ENCODE results near the gene TMCC1.
A peak's percentile ranks its signal among the peaks of the same experiment; 100 is the strongest.

The TMCC1 gene

GRCh38 chr3:129893581-129894070, at the start of gene TMCC1:
TSS of gene TMCC1 (minus strand) at chr3:129893711.
- ATAC-seq (replicated peaks; ENCODE audit: extremely low read depth, poor library complexity, severe bottlenecking) (peak; percentile 89), DNase-seq (ENCODE audit: low spot score in 2 of 2) (peak; percentile 73 to 77)
- Mint-ChIP-seq H3K27ac (ENCODE audit: low read depth) (peak within 1 kb of the TSS; percentile 91), H3K36me3 (ENCODE audit: insufficient read depth) (peaks cover 8% of the 10 kb centered on the region), H3K9me3 (no peaks in the 10 kb centered on the region), H3K4me3 (peak within 1 kb of the TSS; percentile 88), H3K4me1 (peaks cover 41% of the 10 kb centered on the region), H3K27me3 (no peaks in the 10 kb centered on the region)

- Mint-ChIP-seq H3K4me3 (no peak overlapping the region), H3K9me3 (no peaks in the 10 kb centered on the region), H3K36me3 (ENCODE audit: insufficient read depth) (peaks cover 2% of the 10 kb centered on the region), H3K4me1 (no peaks in the 10 kb centered on the region), H3K27ac (ENCODE audit: low read depth) (no peak overlapping the region), H3K27me3 (peaks cover 30% of the 10 kb centered on the region)
- DNase-seq (ENCODE audit: low spot score in 2 of 2) (no peak), ATAC-seq (replicated peaks; ENCODE audit: extremely low read depth, poor library complexity, severe bottlenecking) (no peak)
Measured at GRCh38 chr3:129943020-129943419, 49.5 kb upstream of the TMCC1 start.

GRCh38 chr3:129942296-129942695, 48.8 kb upstream of the TMCC1 start:
- Mint-ChIP-seq H3K27ac (ENCODE audit: low read depth) (no peak overlapping the region), H3K36me3 (ENCODE audit: insufficient read depth) (peaks cover 2% of the 10 kb centered on the region), H3K4me3 (no peak overlapping the region), H3K27me3 (peaks cover 23% of the 10 kb centered on the region), H3K9me3 (no peaks in the 10 kb centered on the region), H3K4me1 (no peaks in the 10 kb centered on the region)
- ATAC-seq (replicated peaks; ENCODE audit: extremely low read depth, poor library complexity, severe bottlenecking) = no peak
- DNase-seq (ENCODE audit: low spot score in 2 of 2) = no peak

GRCh38 chr3:129940086-129940485, 46.6 kb upstream of the TMCC1 start:
- H3K4me1 Mint-ChIP-seq = peaks cover 9% of the 10 kb centered on the region
- no peak for ATAC-seq (replicated peaks; ENCODE audit: extremely low read depth, poor library complexity, severe bottlenecking)
- H3K27ac Mint-ChIP-seq (ENCODE audit: low read depth) = no peak overlapping the region
- H3K9me3 Mint-ChIP-seq = no peaks in the 10 kb centered on the region
- H3K36me3 Mint-ChIP-seq (ENCODE audit: insufficient read depth) = peaks cover 2% of the 10 kb centered on the region
- H3K27me3 Mint-ChIP-seq = peaks cover 16% of the 10 kb centered on the region
- no peak for DNase-seq (ENCODE audit: low spot score in 2 of 2)
- no peak overlapping the region for H3K4me3 Mint-ChIP-seq

GRCh38 chr3:129938140-129938930, 44.8 kb upstream of the TMCC1 start:
- H3K27me3 Mint-ChIP-seq = peaks cover 10% of the 10 kb centered on the region
- H3K4me3 Mint-ChIP-seq = no peak overlapping the region
- H3K27ac Mint-ChIP-seq (ENCODE audit: low read depth) = no peak overlapping the region

GRCh38 chr3:129937717-129938116, 44.2 kb upstream of the TMCC1 start:
- H3K4me3 Mint-ChIP-seq = no peak overlapping the region

More at GRCh38 chr3:129938140-129938930, 44.8 kb upstream of the TMCC1 start:
- DNase-seq (ENCODE audit: low spot score in 2 of 2) (no peak), ATAC-seq (replicated peaks; ENCODE audit: extremely low read depth, poor library complexity, severe bottlenecking) (no peak)
- Mint-ChIP-seq H3K4me1 (peaks cover 19% of the 10 kb centered on the region), H3K9me3 (no peaks in the 10 kb centered on the region), H3K36me3 (ENCODE audit: insufficient read depth) (peaks cover 2% of the 10 kb centered on the region)

GRCh38 chr3:129936757-129937156, 43.2 kb upstream of the TMCC1 start:
- no peak for DNase-seq (ENCODE audit: low spot score in 2 of 2)

More at GRCh38 chr3:129937717-129938116, 44.2 kb upstream of the TMCC1 start:
- Mint-ChIP-seq H3K27ac (ENCODE audit: low read depth) (no peak overlapping the region), H3K9me3 (no peaks in the 10 kb centered on the region), H3K4me1 (peaks cover 19% of the 10 kb centered on the region), H3K27me3 (peaks cover 10% of the 10 kb centered on the region), H3K36me3 (ENCODE audit: insufficient read depth) (peaks cover 2% of the 10 kb centered on the region)
- DNase-seq (ENCODE audit: low spot score in 2 of 2) (no peak), ATAC-seq (replicated peaks; ENCODE audit: extremely low read depth, poor library complexity, severe bottlenecking) (no peak)

GRCh38 chr3:129934234-129935123, 41.0 kb upstream of the TMCC1 start:
- H3K4me1 Mint-ChIP-seq = peaks cover 19% of the 10 kb centered on the region
- H3K36me3 Mint-ChIP-seq (ENCODE audit: insufficient read depth) = no peaks in the 10 kb centered on the region
- no peaks in the 10 kb centered on the region for H3K27me3 Mint-ChIP-seq
- H3K27ac Mint-ChIP-seq (ENCODE audit: low read depth) = no peak overlapping the region
- peaks cover 3% of the 10 kb centered on the region for H3K9me3 Mint-ChIP-seq
- DNase-seq (ENCODE audit: low spot score in 2 of 2) (no peak), ATAC-seq (replicated peaks; ENCODE audit: extremely low read depth, poor library complexity, severe bottlenecking) (no peak)
- H3K4me3 Mint-ChIP-seq = no peak overlapping the region

More at GRCh38 chr3:129936757-129937156, 43.2 kb upstream of the TMCC1 start:
- Mint-ChIP-seq H3K27ac (ENCODE audit: low read depth) (peak overlapping the region; percentile 44), H3K36me3 (ENCODE audit: insufficient read depth) (no peaks in the 10 kb centered on the region), H3K4me3 (peak overlapping the region; percentile 75), H3K27me3 (peaks cover under 1% of the 10 kb centered on the region), H3K4me1 (peaks cover 19% of the 10 kb centered on the region), H3K9me3 (no peaks in the 10 kb centered on the region)
- ATAC-seq (replicated peaks; ENCODE audit: extremely low read depth, poor library complexity, severe bottlenecking) = peak; percentile 76

GRCh38 chr3:129933471-129933870, 40.0 kb upstream of the TMCC1 start:
- peaks cover 6% of the 10 kb centered on the region for H3K9me3 Mint-ChIP-seq
- H3K27me3 Mint-ChIP-seq = no peaks in the 10 kb centered on the region
- no peak overlapping the region for H3K4me3 Mint-ChIP-seq

GRCh38 chr3:129929383-129929782, 35.9 kb upstream of the TMCC1 start:
- Mint-ChIP-seq H3K27me3 (peaks cover 39% of the 10 kb centered on the region), H3K4me1 (peaks cover 2% of the 10 kb centered on the region), H3K27ac (ENCODE audit: low read depth) (no peak overlapping the region), H3K9me3 (peaks cover 12% of the 10 kb centered on the region), H3K4me3 (no peak overlapping the region), H3K36me3 (ENCODE audit: insufficient read depth) (no peaks in the 10 kb centered on the region)
- ATAC-seq (replicated peaks; ENCODE audit: extremely low read depth, poor library complexity, severe bottlenecking) (no peak), DNase-seq (ENCODE audit: low spot score in 2 of 2) (no peak)

More at GRCh38 chr3:129933471-129933870, 40.0 kb upstream of the TMCC1 start:
- Mint-ChIP-seq H3K4me1 (peaks cover 19% of the 10 kb centered on the region), H3K36me3 (ENCODE audit: insufficient read depth) (no peaks in the 10 kb centered on the region), H3K27ac (ENCODE audit: low read depth) (no peak overlapping the region)
- ATAC-seq (replicated peaks; ENCODE audit: extremely low read depth, poor library complexity, severe bottlenecking) = no peak
- DNase-seq (ENCODE audit: low spot score in 2 of 2) = no peak

GRCh38 chr3:129927072-129927471, 33.6 kb upstream of the TMCC1 start:
- no peaks in the 10 kb centered on the region for H3K36me3 Mint-ChIP-seq (ENCODE audit: insufficient read depth)
- no peak for DNase-seq (ENCODE audit: low spot score in 2 of 2)
- H3K27ac Mint-ChIP-seq (ENCODE audit: low read depth) = no peak overlapping the region
- no peak overlapping the region for H3K4me3 Mint-ChIP-seq
- H3K27me3 Mint-ChIP-seq = peaks cover 58% of the 10 kb centered on the region
- H3K9me3 Mint-ChIP-seq = peaks cover 12% of the 10 kb centered on the region
- ATAC-seq (replicated peaks; ENCODE audit: extremely low read depth, poor library complexity, severe bottlenecking) = no peak
- H3K4me1 Mint-ChIP-seq = no peaks in the 10 kb centered on the region

GRCh38 chr3:129919806-129920205, 26.3 kb upstream of the TMCC1 start:
- DNase-seq (ENCODE audit: low spot score in 2 of 2) (no peak), ATAC-seq (replicated peaks; ENCODE audit: extremely low read depth, poor library complexity, severe bottlenecking) (no peak)
- H3K27me3 Mint-ChIP-seq = peaks cover 49% of the 10 kb centered on the region
- peaks cover 2% of the 10 kb centered on the region for H3K36me3 Mint-ChIP-seq (ENCODE audit: insufficient read depth)
- no peak overlapping the region for H3K4me3 Mint-ChIP-seq
- H3K9me3 Mint-ChIP-seq = peaks cover 21% of the 10 kb centered on the region
- H3K27ac Mint-ChIP-seq (ENCODE audit: low read depth) = no peak overlapping the region
- H3K4me1 Mint-ChIP-seq = no peaks in the 10 kb centered on the region

All from central memory CD8-positive, alpha-beta T cell (primary cell).